HAP-1 (cell line): ENCODE data around the gene ZDHHC5.
A peak's percentile ranks its signal among the peaks of the same experiment; 100 is the strongest.
"Not testable (repeated sequence)": the region's sequence is repeated elsewhere in the genome, so short reads cannot be mapped to it uniquely, and the experiment has no call there.

Experiments
- DNase-seq, 2 experiments: peaks; one replicate each; pipeline ENCODE4 v3.0.0-alpha.2; 2016 to 2020; ENCODE audit warnings: low spot score in 2 of 2
- H3K27me3 ChIP-seq: fragments of 250-450 bp; sonication (Bioruptor Pico); 2 replicates; pipeline ENCODE4 v1.5.1; 2020; ENCODE audit warnings: low read depth, mild to moderate bottlenecking, moderate library complexity
- H3K36me3 ChIP-seq: fragments of 250-450 bp; sonication (Bioruptor Pico); replicated peaks from 2 replicates; pipeline ENCODE4 v1.5.1; 2020; ENCODE audit warnings: mild to moderate bottlenecking
- H3K4me1 ChIP-seq: fragments of 250-450 bp; sonication (Bioruptor Pico); 2 replicates; pipeline ENCODE4 v1.5.1; 2020; ENCODE audit warnings: mild to moderate bottlenecking
- H3K4me3 ChIP-seq: fragments of 250-450 bp; sonication (Bioruptor Pico); 2 replicates; pipeline ENCODE4 v1.5.1; 2020; ENCODE audit warnings: mild to moderate bottlenecking, moderate library complexity
- H3K9me3 ChIP-seq: fragments of 250-450 bp; sonication (Bioruptor Pico); 2 replicates; pipeline ENCODE4 v1.5.1; 2020; ENCODE audit warnings: mild to moderate bottlenecking, moderate library complexity
- in situ Hi-C: fragments of 300-500 bp; cut with MboI; formaldehyde crosslinking; loops from 3 replicates; pipeline ENCODE4 v1.14.3; 2020; ENCODE audit warnings: low sequenced_read_pairs, inconsistent platforms, mixed read lengths

ZDHHC5 gene

DNA sequence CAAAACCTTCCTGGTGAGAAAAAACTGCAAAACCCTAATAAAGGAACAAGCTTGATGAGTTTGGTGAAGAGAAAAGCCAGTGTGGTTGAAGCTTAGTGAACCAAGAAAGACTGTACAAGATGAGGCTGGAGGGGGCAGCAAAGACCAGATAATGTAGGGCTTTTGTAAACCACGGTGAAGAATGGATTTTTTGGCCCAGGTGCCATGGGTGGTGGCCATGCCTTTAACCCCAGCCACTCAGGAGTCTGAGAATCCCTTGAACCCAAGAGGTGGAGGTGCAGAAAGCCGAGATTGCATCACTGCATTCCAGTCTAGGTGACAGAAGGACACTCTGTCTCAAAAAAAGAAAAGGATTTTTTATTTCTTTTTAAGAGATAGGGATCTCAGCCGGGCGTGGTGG lies 5.0 kb upstream of the ZDHHC5 start:
- H3K4me1 ChIP-seq: peaks cover 5% of the 10 kb centered on the region; the same call in 1 of the 2 replicates
- H3K27me3 ChIP-seq: no peaks in the 10 kb centered on the region
- in situ Hi-C loops: loop anchor here (10.0 kb wide), 2 partner anchors 318 to 912 kb away; partner anchors contain the start of genes LPXN and ZFP91
- H3K36me3 ChIP-seq: peaks cover 22% of the 10 kb centered on the region
- DNase-seq: no peak
- no peak overlapping the region for H3K4me3 ChIP-seq
- H3K9me3 ChIP-seq: no peaks in the 10 kb centered on the region

DNA sequence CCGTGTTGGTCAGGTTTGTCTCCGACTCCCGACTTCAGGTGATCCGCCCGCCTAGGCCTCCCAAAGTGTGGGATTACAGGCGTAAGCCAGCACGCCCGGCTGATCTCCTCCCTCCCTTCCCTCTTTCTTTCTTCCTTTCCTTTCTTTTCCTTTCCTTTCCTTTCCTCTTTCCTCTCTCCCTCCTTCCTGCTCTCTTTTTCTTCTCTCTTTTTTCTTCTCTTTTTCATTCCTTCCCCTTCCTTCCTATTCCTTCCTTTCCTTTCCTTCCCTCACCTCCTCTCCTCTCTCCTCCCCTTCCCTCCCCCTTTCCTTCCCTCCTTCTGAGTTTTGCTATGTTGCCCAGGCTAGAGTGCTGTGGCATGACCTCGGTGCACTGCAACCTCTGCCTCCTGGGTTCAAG lies 3.9 kb upstream of the ZDHHC5 start:
- Histone ChIP-seq H3K9me3 (no peaks in the 10 kb centered on the region), H3K27me3 (no peaks in the 10 kb centered on the region), H3K4me3 (no peak overlapping the region), H3K4me1 (peaks cover 2% of the 10 kb centered on the region; the same call in 1 of the 2 replicates), H3K36me3 (peaks cover 22% of the 10 kb centered on the region)
- in situ Hi-C loops: loop anchor here (10.0 kb wide), 2 partner anchors 319 to 911 kb away; partner anchors contain the start of genes LPXN and ZFP91
- DNase-seq: no peak

DNA sequence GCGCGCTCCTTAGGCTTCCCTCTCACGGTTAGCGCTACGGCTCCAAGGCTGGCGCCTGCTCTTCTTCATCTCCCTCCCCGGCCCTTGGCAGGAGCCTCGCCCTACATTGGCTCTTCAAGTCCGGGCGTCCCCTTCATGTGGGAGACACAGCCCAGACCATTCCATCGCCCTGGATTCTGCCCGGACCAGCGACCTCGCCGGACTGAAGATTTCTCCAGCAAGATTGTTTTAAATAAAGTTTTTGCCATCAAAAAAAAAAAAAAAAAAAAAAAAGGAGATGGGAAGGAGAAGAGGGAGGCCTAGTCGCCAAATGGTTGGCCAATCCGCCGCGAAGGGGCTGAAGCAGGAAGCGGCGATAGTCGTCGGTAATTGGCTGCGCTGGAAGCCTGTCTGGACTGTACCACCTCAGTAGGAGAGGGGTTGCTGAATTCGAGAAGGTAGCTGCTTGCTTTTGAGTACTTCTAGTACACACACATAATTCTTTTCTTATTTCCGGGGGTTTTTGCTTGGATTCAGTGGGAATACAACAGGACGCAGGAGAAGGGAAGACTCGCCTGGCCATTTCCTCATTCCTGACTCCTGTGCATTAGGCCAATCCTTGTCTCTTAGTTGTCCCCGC lies 688 bp upstream of the ZDHHC5 start:
- H3K27me3 ChIP-seq: no peaks in the 10 kb centered on the region
- H3K36me3 ChIP-seq: peaks cover 9% of the 10 kb centered on the region
- DNase-seq: peak; percentile 95 to 96
- H3K4me3 ChIP-seq: peak overlapping the region; percentile 75
- in situ Hi-C loops: loop anchor here (10.0 kb wide), 2 partner anchors 322 to 908 kb away; partner anchors contain the start of genes LPXN and ZFP91
- H3K9me3 ChIP-seq: no peaks in the 10 kb centered on the region
- H3K4me1 ChIP-seq: peaks cover 5% of the 10 kb centered on the region; the same call in 1 of the 2 replicates

DNA sequence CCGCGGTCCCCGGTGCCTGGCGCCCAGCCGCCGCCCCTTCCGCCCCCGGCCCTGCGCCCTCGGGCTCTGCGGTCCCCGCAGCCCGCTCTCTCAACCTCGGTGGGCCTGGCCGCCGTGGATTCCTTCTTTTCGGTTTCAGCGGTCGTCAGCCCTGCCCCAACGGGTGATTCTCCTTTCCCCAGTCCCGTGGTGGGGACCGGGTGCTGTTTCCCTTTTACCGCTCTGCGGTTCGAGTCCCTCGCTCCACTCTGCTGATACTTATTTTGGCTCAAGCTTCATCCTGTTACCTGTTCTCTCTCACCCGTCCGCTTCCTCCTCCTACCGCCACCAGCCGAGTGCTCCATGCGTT lies 494 bp downstream of the ZDHHC5 start:
- Histone ChIP-seq H3K4me1 (peaks cover 5% of the 10 kb centered on the region; the same call in 1 of the 2 replicates), H3K4me3 (peak overlapping the region; percentile 75), H3K9me3 (no peaks in the 10 kb centered on the region), H3K36me3 (peaks cover 21% of the 10 kb centered on the region), H3K27me3 (no peaks in the 10 kb centered on the region)
- DNase-seq: no peak
- in situ Hi-C loops: loop anchor here (10.0 kb wide), 2 partner anchors 324 to 906 kb away; partner anchors contain the start of genes LPXN and ZFP91

DNA sequence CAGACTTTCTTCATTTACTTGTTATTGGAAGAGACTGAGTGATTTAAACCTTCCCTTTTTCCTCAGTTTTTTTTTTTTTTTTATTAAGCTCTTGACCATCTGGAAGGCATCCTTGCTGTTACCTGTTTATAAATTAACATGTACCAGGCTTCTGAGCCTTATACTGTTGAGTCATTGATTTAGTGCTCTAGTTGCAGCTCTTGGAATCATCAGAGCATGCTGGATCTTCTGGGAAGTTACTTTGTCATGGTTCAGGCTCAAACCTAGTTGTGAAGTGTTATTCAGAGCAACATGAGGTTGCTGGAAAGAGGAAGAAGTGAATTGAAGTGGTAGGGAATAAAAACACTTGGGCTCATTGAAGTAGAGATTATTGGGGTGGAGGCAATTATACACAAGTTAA lies 6.3 kb downstream of the ZDHHC5 start:
- peaks cover 1% of the 10 kb centered on the region; the same call in 1 of the 2 replicates for H3K4me1 ChIP-seq
- H3K36me3 ChIP-seq: peaks cover 52% of the 10 kb centered on the region
- in situ Hi-C loops: no loop called here
- H3K4me3 ChIP-seq: no peak overlapping the region
- H3K27me3 ChIP-seq: no peaks in the 10 kb centered on the region
- no peaks in the 10 kb centered on the region for H3K9me3 ChIP-seq
- no peak for DNase-seq

DNA sequence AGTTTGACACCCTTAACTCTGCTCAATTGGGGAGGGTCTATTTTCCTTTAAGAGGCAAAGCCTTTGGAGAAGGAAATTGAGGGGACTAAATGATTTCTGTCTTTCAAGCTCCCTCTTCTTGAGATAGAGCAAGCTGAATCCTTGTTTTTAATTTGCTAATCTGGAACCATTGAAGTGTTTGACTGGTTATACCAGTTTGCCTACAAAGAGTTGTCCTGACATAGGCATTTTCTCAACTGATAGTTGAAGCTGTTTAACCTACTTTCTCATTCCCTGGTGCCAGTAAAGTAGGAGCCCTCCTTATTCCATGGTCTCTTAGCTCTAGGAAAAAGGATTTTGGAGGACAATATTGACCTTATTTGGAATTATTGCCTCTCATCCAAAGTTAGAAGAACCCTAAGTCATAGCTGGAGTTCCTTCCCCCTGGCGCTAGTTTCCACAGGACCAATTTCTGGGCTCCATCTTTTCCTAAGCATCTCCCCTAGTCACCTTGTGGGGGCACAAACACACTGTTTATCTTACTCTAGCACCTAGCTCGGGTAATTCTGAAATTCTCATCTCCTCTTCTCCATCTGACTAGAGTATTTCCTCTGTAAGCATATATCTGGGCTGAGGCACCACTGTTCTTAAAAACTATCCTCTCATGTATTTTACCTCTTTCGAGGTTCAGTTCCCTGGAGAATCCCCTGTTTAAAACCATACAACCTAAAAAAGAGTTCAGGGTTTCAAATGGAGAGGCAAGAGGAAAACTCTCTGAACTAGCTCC lies 7.4 kb downstream of the ZDHHC5 start:
- H3K36me3 ChIP-seq: peaks cover 63% of the 10 kb centered on the region
- H3K9me3 ChIP-seq: no peaks in the 10 kb centered on the region
- H3K4me1 ChIP-seq: no peaks in the 10 kb centered on the region
- no peaks in the 10 kb centered on the region for H3K27me3 ChIP-seq
- no peak overlapping the region for H3K4me3 ChIP-seq
- no peak for DNase-seq
- in situ Hi-C loops: no loop called here

DNA sequence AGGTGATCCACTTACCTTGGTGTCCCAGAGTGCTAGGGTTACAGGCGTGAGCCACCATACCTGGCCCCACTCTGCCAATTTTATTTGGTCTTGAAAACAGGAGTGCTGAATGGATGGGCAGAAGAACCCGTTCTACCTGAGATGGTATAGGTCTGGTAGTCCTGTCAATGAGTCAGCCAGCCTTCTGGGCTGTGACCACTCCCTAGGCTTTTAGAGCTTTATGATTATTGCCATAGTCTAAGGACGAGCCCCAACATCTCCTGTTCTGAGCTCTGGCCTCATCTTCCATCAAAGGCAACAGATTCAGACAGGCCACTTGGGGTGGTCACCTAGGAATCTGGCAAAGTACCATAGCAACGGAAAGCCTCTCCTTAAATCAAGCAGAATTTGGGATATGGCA lies 11.5 kb downstream of the ZDHHC5 start:
- in situ Hi-C loops: no loop called here
- peaks cover 60% of the 10 kb centered on the region for H3K36me3 ChIP-seq
- H3K4me3 ChIP-seq: no peak overlapping the region
- no peaks in the 10 kb centered on the region for H3K4me1 ChIP-seq
- no peak for DNase-seq
- no peaks in the 10 kb centered on the region for H3K9me3 ChIP-seq
- no peaks in the 10 kb centered on the region for H3K27me3 ChIP-seq

DNA sequence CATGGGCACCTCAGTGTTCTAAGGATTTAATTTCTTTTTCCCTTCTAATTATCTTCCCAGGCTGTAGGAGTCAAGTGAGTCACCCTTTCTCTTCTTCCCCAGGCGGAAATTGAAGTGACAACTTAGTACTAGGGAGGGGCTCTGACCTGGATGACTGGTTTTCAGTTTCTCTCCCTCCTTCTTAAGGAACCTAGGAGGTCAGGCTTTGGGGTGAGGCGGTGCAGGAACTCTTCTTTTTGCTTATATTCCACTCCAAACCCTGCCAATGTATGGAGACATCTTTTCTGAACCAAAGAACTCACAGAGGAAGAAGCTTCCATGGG lies 12.6 kb downstream of the ZDHHC5 start:
- Histone ChIP-seq H3K4me3 (no peak overlapping the region), H3K36me3 (peaks cover 60% of the 10 kb centered on the region), H3K4me1 (no peaks in the 10 kb centered on the region), H3K9me3 (no peaks in the 10 kb centered on the region), H3K27me3 (no peaks in the 10 kb centered on the region)
- in situ Hi-C loops: no loop called here
- DNase-seq: no peak

DNA sequence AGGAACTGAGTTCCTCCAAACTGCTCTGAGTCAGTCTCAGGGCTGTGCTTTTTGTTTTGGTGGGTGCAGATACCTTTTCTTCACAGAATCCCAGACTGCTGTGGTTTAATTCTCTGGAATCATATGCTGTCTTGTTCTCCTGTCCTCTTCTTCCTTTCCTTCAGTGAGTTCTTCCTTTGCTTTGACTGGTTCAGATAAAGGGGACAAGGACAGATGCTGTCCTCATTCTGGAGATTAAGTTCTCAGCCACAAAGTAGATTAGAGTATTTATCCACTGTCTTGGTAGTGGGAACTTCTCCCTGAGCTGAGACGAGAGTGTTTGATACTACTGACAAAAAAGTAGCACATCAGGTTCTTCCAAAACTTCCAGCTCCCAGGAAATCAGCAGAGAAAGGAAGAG lies 13.3 kb downstream of the ZDHHC5 start:
- in situ Hi-C loops: no loop called here
- no peaks in the 10 kb centered on the region for H3K9me3 ChIP-seq
- H3K36me3 ChIP-seq: peaks cover 60% of the 10 kb centered on the region
- no peak for DNase-seq
- H3K27me3 ChIP-seq: no peaks in the 10 kb centered on the region
- no peak overlapping the region for H3K4me3 ChIP-seq
- H3K4me1 ChIP-seq: no peaks in the 10 kb centered on the region

DNA sequence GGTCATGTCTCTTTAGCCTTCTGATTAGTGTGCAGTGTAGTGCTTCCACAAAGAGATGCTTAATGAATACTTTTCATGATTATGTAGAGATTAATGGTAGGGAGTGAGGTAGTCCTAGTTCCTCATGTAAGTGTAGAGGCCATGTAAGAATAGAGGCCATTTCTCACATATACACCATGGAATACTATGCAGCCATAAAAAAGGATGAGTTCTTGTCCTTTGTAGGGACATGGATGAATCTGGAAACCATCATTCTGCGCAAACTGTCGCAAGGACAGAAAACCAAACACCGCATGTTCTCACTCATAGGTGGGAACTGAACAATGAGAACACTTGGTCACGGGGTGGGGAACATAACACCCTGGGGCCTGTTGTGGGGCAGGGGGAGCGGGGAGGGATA lies 22.6 kb downstream of the ZDHHC5 start:
- H3K4me3 ChIP-seq, DNase-seq, H3K9me3 ChIP-seq, H3K4me1 ChIP-seq, in situ Hi-C loops, H3K27me3 ChIP-seq: not testable (repeated sequence)
- peaks cover 79% of the 10 kb centered on the region for H3K36me3 ChIP-seq

DNA sequence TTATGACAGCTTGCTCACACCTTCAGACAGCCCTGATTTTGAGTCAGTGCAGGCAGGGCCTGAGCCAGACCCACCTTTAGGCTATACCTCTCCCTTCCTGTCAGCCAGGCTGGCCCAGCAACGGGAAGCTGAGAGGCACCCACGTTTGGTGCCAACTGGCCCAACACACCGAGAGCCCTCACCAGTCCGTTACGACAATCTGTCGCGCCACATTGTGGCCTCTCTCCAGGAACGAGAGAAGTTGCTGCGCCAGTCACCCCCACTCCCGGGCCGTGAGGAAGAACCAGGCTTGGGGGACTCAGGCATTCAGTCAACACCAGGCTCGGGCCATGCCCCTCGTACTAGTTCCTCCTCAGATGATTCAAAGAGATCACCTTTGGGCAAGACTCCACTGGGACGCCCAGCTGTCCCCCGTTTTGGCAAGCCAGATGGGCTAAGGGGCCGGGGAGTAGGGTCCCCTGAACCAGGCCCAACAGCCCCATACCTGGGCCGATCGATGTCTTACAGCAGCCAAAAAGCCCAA lies 31.0 kb downstream of the ZDHHC5 start:
- peaks cover 71% of the 10 kb centered on the region for H3K36me3 ChIP-seq
- H3K9me3 ChIP-seq: no peaks in the 10 kb centered on the region
- no peak for DNase-seq
- no peaks in the 10 kb centered on the region for H3K4me1 ChIP-seq
- no peak overlapping the region for H3K4me3 ChIP-seq
- H3K27me3 ChIP-seq: no peaks in the 10 kb centered on the region
- in situ Hi-C loops: no loop called here

DNA sequence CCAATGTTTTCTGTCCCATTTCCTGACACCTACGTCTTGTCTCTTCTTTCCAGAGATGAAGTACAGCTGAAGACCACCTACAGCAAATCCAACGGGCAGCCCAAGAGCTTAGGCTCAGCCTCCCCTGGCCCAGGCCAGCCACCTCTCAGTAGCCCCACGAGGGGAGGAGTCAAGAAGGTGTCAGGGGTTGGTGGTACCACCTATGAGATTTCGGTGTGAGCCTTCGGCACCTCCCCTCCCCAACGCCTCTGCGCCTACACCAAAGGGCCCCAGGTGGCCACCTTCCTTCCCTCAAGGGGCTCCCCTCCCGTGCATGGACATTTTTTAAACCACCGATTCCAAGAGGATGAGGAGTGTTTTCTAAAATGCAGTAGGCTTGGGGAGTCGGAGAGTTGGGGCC lies 31.9 kb downstream of the ZDHHC5 start:
- no peak for DNase-seq
- Histone ChIP-seq H3K4me3 (no peak overlapping the region), H3K27me3 (no peaks in the 10 kb centered on the region), H3K9me3 (no peaks in the 10 kb centered on the region), H3K4me1 (no peaks in the 10 kb centered on the region), H3K36me3 (peaks cover 70% of the 10 kb centered on the region)
- in situ Hi-C loops: no loop called here

DNA sequence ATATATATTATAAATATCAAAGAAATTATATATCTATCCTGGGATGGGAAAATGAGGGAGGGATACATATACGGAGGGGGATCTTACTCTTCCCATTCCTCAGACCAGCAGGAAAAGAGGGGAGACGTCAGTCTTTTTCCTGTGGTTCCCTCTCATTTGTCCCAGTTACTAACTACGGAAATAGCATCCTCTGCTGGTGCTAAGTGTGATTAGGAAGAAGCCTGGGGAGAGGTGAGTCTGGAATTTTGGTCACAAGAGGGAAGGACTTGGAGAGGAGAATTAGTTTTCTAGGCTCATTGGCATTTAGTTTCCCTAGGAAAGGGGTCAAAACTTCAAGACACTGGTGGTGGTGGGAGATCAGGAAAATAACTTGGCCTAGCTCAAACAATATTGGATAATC lies 32.5 kb downstream of the ZDHHC5 start:
- no peaks in the 10 kb centered on the region for H3K27me3 ChIP-seq
- no peaks in the 10 kb centered on the region for H3K4me1 ChIP-seq
- peaks cover 66% of the 10 kb centered on the region for H3K36me3 ChIP-seq
- H3K9me3 ChIP-seq: no peaks in the 10 kb centered on the region
- no peak overlapping the region for H3K4me3 ChIP-seq
- in situ Hi-C loops: no loop called here
- no peak for DNase-seq

DNA sequence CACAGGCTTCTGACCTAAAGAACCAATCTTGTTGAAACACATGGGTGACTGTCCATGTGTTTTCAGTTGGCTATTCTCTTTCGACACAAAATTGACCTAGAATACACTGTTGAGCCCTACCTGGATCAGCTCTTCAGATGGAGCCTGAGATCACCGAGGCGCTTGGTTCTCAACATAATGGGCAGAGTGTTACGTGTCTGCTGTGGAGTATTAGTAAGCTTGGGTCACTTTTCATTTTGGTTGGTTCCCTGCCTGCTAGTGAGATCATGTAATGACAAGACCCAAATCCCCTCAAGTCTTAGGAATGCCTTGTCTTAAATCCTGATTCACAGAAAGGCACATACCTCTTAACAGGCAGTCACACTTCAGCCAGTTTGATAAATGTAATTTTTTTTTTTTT lies 35.4 kb downstream of the ZDHHC5 start:
- Histone ChIP-seq H3K4me3 (no peak overlapping the region), H3K9me3 (no peaks in the 10 kb centered on the region), H3K27me3 (no peaks in the 10 kb centered on the region), H3K4me1 (0 out of 2 replicates have a peak, but pooled peaks cover 2% of the 10 kb centered on the region), H3K36me3 (peaks cover 44% of the 10 kb centered on the region)
- in situ Hi-C loops: no loop called here
- DNase-seq: no peak
